DMS153 (cell line): Measurements from ENCODE around the gene ARID5B.

Source experiments
- DNase-seq: peaks from one replicate; lab custom pipeline; 2025; lab: John Stamatoyannopoulos, UW

Gene ARID5B

GRCh38 chr10:62103857-62104256, 202.4 kb downstream of the ARID5B start:
- DNase-seq = no peak

- no peak for DNase-seq
These were observed 205.5 kb downstream of the ARID5B start for GRCh38 chr10:62106929-62107519.

- DNase-seq = no peak
These were observed 207.5 kb downstream of the ARID5B start for GRCh38 chr10:62108759-62109586.

- no peak for DNase-seq
These were observed 208.2 kb downstream of the ARID5B start for GRCh38 chr10:62109587-62110293.

- DNase-seq = no peak
These were observed 210.8 kb downstream of the ARID5B start for GRCh38 chr10:62112300-62112699.

- DNase-seq = no peak
These were observed 211.5 kb downstream of the ARID5B start for GRCh38 chr10:62112963-62113362.

GRCh38 chr10:62113680-62114079, 212.2 kb downstream of the ARID5B start:
- DNase-seq = no peak

GRCh38 chr10:62115321-62115720, 213.8 kb downstream of the ARID5B start:
- no peak for DNase-seq

- DNase-seq = no peak
These were observed 214.3 kb downstream of the ARID5B start for GRCh38 chr10:62115842-62116241.

GRCh38 chr10:62116896-62117295, 215.4 kb downstream of the ARID5B start:
- peak; percentile 75 for DNase-seq

- DNase-seq = no peak
These were observed 219.7 kb downstream of the ARID5B start for GRCh38 chr10:62121187-62121530.

- DNase-seq = no peak
These were observed 226.5 kb downstream of the ARID5B start for GRCh38 chr10:62127975-62128374.

GRCh38 chr10:62130948-62131347, 229.4 kb downstream of the ARID5B start:
- DNase-seq = no peak

- no peak for DNase-seq
These were observed 230.2 kb downstream of the ARID5B start for GRCh38 chr10:62131724-62132123.

GRCh38 chr10:62133618-62134017, 232.1 kb downstream of the ARID5B start:
- DNase-seq = no peak

GRCh38 chr10:62136931-62137330, 235.4 kb downstream of the ARID5B start:
- DNase-seq = no peak
